PC-3 (cell line): ENCODE measurements around the gene KCNQ1. TPM values are rescaled to one million over a fixed set of nuclear protein-coding genes. Genes with fewer than 3 reads are reported as not detected.

Experiments used
- ATAC-seq: fragments of 200-7000 bp; cut with Tn5 transposase; 2 replicates; pipeline ENCODE4 v1.9.1; 2020; ENCODE audit warnings: mild to moderate bottlenecking, moderate library complexity
- BruUV-seq: library from RNA; stranded (reverse); fragments of 400-500 nt; replicated peaks from 2 replicates; lab custom pipeline; 2021; lab: Mats Ljungman, UMichigan
- CTCF ChIA-PET: fragments of 300-600 bp; sonication (Branson Sonifier 250); formaldehyde crosslinking; loops from one replicate; lab custom pipeline; 2022; ENCODE audit warnings: antibody characterized with exemption; lab: Charles Lee
- POLR2A ChIA-PET: fragments of 300-600 bp; sonication (Branson Sonifier 250); formaldehyde crosslinking; loops from one replicate; lab custom pipeline; 2022; ENCODE audit warnings: antibody characterized with exemption; ENCODE audit not compliant: unreplicated experiment; lab: Charles Lee
- DNase-seq: peaks from one replicate; pipeline ENCODE4 v3.0.0-alpha.2; 2015
- H2AFZ ChIP-seq: fragments of 300-600 bp; sonication (generic); 2 replicates; pipeline ENCODE4 v1.6.0; 2016; ENCODE audit warnings: antibody characterized with exemption, low read length
- H3F3A ChIP-seq: fragments of 300-600 bp; sonication (generic); one replicate; pipeline ENCODE4 v1.6.0; 2017; ENCODE audit warnings: antibody characterized with exemption, low read length, control low read depth, mild to moderate bottlenecking; ENCODE audit not compliant: unreplicated experiment
- H3K27ac ChIP-seq: fragments of 300-600 bp; sonication (generic); 2 replicates; pipeline ENCODE4 v1.5.1; 2016; ENCODE audit warnings: mild to moderate bottlenecking, low read length
- H3K27me3 ChIP-seq: fragments of 300-600 bp; sonication (generic); 2 replicates; pipeline ENCODE4 v1.6.1; 2016; ENCODE audit warnings: low read length, mixed read lengths
- H3K36me3 ChIP-seq: fragments of 300-600 bp; sonication (generic); 2 replicates; pipeline ENCODE4 v1.6.1; 2016; ENCODE audit warnings: low read depth, mixed run types, low read length, mixed read lengths
- H3K4me1 ChIP-seq: fragments of 300-600 bp; sonication (generic); 2 replicates; pipeline ENCODE4 v1.5.1; 2016; ENCODE audit warnings: low read length; ENCODE audit not compliant: insufficient read depth
- H3K4me2 ChIP-seq: fragments of 300-600 bp; sonication (generic); 2 replicates; pipeline ENCODE4 v1.6.0; 2016; ENCODE audit warnings: low read length
- H3K4me3 ChIP-seq: fragments of 300-600 bp; sonication (generic); 2 replicates; pipeline ENCODE4 v1.5.1; 2016; ENCODE audit warnings: mild to moderate bottlenecking, low read length, mixed read lengths
- H3K79me2 ChIP-seq: fragments of 300-600 bp; sonication (generic); 2 replicates; pipeline ENCODE4 v1.6.1; 2017; ENCODE audit warnings: low read length, mixed read lengths
- H3K9ac ChIP-seq: fragments of 300-600 bp; sonication (generic); 2 replicates; pipeline ENCODE4 v1.6.0; 2016; ENCODE audit warnings: mild to moderate bottlenecking, low read length
- H3K9me2 ChIP-seq: fragments of 300-600 bp; sonication (generic); replicated peaks from 2 replicates; pipeline ENCODE4 v1.6.1; 2016; ENCODE audit warnings: mixed run types, low read length, mixed read lengths
- H3K9me3 ChIP-seq: fragments of 300-600 bp; sonication (generic); 2 replicates; pipeline ENCODE4 v1.6.1; 2016; ENCODE audit warnings: low read length, mixed read lengths
- H4K20me1 ChIP-seq: fragments of 300-600 bp; sonication (generic); 2 replicates; pipeline ENCODE4 v1.6.1; 2016; ENCODE audit warnings: low read length, mixed read lengths
- CTCF ChIP-seq: fragments of 300-600 bp; sonication (generic); conservative IDR thresholded peaks from 2 replicates; pipeline ENCODE4 v1.5.1; 2017; ENCODE audit warnings: antibody characterized with exemption, low read depth, mild to moderate bottlenecking, low read length
- EZH2 ChIP-seq: fragments of 300-600 bp; sonication (generic); IDR thresholded peaks from one replicate; pipeline ENCODE4 v1.6.1; 2017; ENCODE audit warnings: antibody characterized with exemption, mild to moderate bottlenecking, low read length; ENCODE audit not compliant: unreplicated experiment
- EZH2phosphoT487 ChIP-seq: fragments of 300-600 bp; sonication (generic); IDR thresholded peaks from 2 replicates; pipeline ENCODE4 v1.6.1; 2018; ENCODE audit warnings: mild to moderate bottlenecking, antibody characterized with exemption, low read length, borderline replicate concordance
- intact Hi-C: fragments of 100-400 bp; cut with micrococcal nuclease; formaldehyde crosslinking; loops from 2 replicates; pipeline ENCODE4 v1.9.0; 2023
- total RNA-seq: library from RNA; depleted of rRNA; stranded (reverse); fragments of >200 nt; gene quantifications from 2 replicates; pipeline ENCODE4 v1.2.3, GENCODE V29; 2014

KCNQ1 gene
- total RNA-seq, 1 experiment from 2014 or later = 0.40 TPM

- TF ChIP-seq EZH2 (no peak), EZH2phosphoT487 (no peak)
- H3K27ac ChIP-seq = no peak overlapping the region
- intact Hi-C loops = no loop called here
- CTCF ChIA-PET = no interaction called here
- no peaks in the 10 kb centered on the region for H3K79me2 ChIP-seq
- H3F3A ChIP-seq = no peaks in the 10 kb centered on the region
- H4K20me1 ChIP-seq = no peaks in the 10 kb centered on the region
- no peak for DNase-seq
- no peak overlapping the region for H3K4me2 ChIP-seq
- no peaks in the 10 kb centered on the region for H3K36me3 ChIP-seq
- no peaks in the 10 kb centered on the region for H3K9me2 ChIP-seq
- H2AFZ ChIP-seq = no peak overlapping the region
- no peaks in the 10 kb centered on the region for H3K9me3 ChIP-seq
- H3K9ac ChIP-seq = no peak overlapping the region
- no peaks in the 10 kb centered on the region for H3K4me1 ChIP-seq
- BruUV-seq = no TSS peak
- no peak overlapping the region for H3K4me3 ChIP-seq
- ATAC-seq = no peak
- H3K27me3 ChIP-seq = no peaks in the 10 kb centered on the region
- POLR2A ChIA-PET = no interaction called here
Observed at GRCh38 chr11:2587132-2587930, 142.5 kb downstream of the KCNQ1 start.

GRCh38 chr11:2587976-2588748 lies 143.4 kb downstream of the KCNQ1 start:
- no peak overlapping the region for H3K4me2 ChIP-seq
- H3K9ac ChIP-seq = no peak overlapping the region
- no peak overlapping the region for H2AFZ ChIP-seq
- H3K27ac ChIP-seq = no peak overlapping the region
- intact Hi-C loops = no loop called here
- H3K27me3 ChIP-seq = no peaks in the 10 kb centered on the region
- H4K20me1 ChIP-seq = no peaks in the 10 kb centered on the region
- ATAC-seq = no peak
- no TSS peak for BruUV-seq
- no peaks in the 10 kb centered on the region for H3K9me2 ChIP-seq
- no peaks in the 10 kb centered on the region for H3F3A ChIP-seq
- no peaks in the 10 kb centered on the region for H3K9me3 ChIP-seq
- H3K79me2 ChIP-seq = no peaks in the 10 kb centered on the region
- H3K4me1 ChIP-seq = no peaks in the 10 kb centered on the region
- ChIA-PET CTCF (no interaction called here), POLR2A (no interaction called here)
- no peak for DNase-seq
- no peaks in the 10 kb centered on the region for H3K36me3 ChIP-seq
- H3K4me3 ChIP-seq = no peak overlapping the region
- TF ChIP-seq EZH2 (no peak), CTCF (no peak), EZH2phosphoT487 (no peak)

DNA sequence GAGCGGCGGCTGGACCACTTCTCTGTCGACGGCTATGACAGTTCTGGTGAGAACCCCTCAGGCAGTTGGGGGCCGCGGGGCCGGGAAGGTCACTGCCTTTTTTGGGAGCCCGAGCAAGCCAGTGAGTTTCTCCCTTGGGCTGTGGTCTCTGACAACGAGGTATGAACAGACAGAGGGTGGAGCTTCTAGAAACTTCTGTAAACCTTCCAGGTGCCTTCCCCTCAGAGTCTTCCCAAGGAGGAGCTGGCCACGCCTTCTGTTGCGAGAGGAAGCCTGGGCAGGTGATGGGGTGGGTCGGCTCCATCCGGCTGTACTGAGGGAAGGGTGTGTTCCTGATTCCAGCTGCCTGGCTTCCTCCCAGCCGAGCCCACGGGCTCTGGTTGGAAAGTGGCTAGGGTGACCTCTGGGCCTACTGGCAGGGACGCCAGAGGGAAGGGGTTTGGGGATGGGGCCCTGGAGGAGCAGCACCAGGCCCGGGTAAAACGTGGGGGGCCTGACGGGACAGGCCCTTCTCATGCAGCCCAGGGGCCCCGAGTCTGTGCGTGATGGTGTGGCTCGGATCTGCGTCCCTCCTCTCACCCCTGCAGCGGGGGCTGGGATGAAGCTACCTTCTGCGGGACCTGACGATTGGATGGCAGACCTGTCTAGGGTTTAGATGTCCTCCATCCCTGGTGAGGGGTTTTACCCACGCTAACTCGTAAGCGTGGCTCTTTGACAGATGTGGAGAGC lies 144.2 kb downstream of the KCNQ1 start:
- no peak for DNase-seq
- CTCF ChIA-PET = no interaction called here
- no peak overlapping the region for H3K27ac ChIP-seq
- H3K36me3 ChIP-seq = no peaks in the 10 kb centered on the region
- no TSS peak for BruUV-seq
- intact Hi-C loops = no loop called here
- TF ChIP-seq EZH2 (no peak), CTCF (no peak), EZH2phosphoT487 (no peak)
- no peaks in the 10 kb centered on the region for H3K79me2 ChIP-seq
- no peak overlapping the region for H3K9ac ChIP-seq
- no peaks in the 10 kb centered on the region for H3K4me1 ChIP-seq
- H2AFZ ChIP-seq = no peak overlapping the region
- H4K20me1 ChIP-seq = no peaks in the 10 kb centered on the region
- no peak overlapping the region for H3K4me2 ChIP-seq
- H3K4me3 ChIP-seq = no peak overlapping the region
- no peaks in the 10 kb centered on the region for H3F3A ChIP-seq
- H3K9me2 ChIP-seq = no peaks in the 10 kb centered on the region
- POLR2A ChIA-PET = no interaction called here
- no peak; the same call in 1 of the 2 replicates for ATAC-seq
- no peaks in the 10 kb centered on the region for H3K9me3 ChIP-seq
- H3K27me3 ChIP-seq = no peaks in the 10 kb centered on the region
